ENCODE results near the gene APOL4.

The APOL4 gene

DNA sequence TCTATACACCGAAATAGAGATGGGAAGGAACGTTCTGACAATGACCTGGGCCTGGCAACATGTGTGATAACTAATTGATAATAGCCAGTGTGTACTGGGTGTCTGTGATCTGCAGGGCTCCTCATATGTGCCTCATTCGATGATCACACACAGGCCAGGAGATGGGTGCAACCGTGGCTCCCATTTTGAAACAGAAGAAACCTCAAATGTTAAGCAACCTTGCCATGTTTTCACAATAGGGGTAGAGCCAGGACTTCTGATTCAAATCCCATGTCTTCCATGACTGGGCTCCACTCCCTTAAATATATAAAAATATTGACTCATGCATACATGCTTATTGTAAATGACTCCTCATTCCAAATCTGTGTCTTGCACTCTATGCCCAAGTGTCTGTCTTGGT lies 52.2 kb downstream of the APOL4 start:
- no peak for TF ChIP-seq CTCF (IDR thresholded peaks at IDR 0.05; ENCODE audit: borderline replicate concordance, control extremely low read depth, extremely low read depth, insufficient read depth, missing control alignments)
- DNase-seq (ENCODE audit: low spot score), result no peak
- in situ Hi-C loops (cut with MboI; ENCODE audit: low sequenced_read_pairs, unreplicated experiment), result no loop called here

DNA sequence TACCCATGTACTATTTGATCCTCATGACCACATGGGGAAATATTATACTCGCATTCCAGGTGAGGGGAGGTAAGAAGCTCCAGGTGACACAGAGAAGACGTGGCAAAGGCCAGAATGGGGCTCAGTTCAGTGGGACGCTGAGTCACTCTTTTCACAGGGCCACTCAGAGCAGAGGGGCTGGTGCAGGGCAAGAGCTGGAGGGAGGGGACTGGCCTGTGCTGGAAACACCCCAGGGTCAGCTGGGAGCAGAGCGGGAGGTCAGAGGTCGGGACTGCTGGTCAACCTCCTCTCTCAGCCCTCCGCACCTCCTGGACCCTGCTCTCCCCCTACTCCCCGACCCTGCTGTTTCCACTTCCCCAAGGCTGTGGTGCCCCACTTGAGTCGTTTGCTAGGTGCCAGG lies 53.2 kb downstream of the APOL4 start:
- no peak for TF ChIP-seq CTCF (IDR thresholded peaks at IDR 0.05; ENCODE audit: borderline replicate concordance, control extremely low read depth, extremely low read depth, insufficient read depth, missing control alignments)

GRCh38 chr22:36147196-36147791 lies 54.3 kb downstream of the APOL4 start:
- no peak for DNase-seq (ENCODE audit: low spot score)
- in situ Hi-C loops (cut with MboI; ENCODE audit: low sequenced_read_pairs, unreplicated experiment), result no loop called here

More for the DNA sequence above, 53.2 kb downstream of the APOL4 start:
- in situ Hi-C loops (cut with MboI; ENCODE audit: low sequenced_read_pairs, unreplicated experiment), result no loop called here
- DNase-seq (ENCODE audit: low spot score), result no peak

GRCh38 chr22:36145881-36146280 lies 55.7 kb downstream of the APOL4 start:
- DNase-seq (ENCODE audit: low spot score), result no peak
- in situ Hi-C loops (cut with MboI; ENCODE audit: low sequenced_read_pairs, unreplicated experiment), result no loop called here
- TF ChIP-seq CTCF (IDR thresholded peaks at IDR 0.05; ENCODE audit: borderline replicate concordance, control extremely low read depth, extremely low read depth, insufficient read depth, missing control alignments), result no peak

More at GRCh38 chr22:36147196-36147791, 54.3 kb downstream of the APOL4 start:
- no peak for TF ChIP-seq CTCF (IDR thresholded peaks at IDR 0.05; ENCODE audit: borderline replicate concordance, control extremely low read depth, extremely low read depth, insufficient read depth, missing control alignments)

GRCh38 chr22:36144886-36145541 lies 56.6 kb downstream of the APOL4 start:
- in situ Hi-C loops (cut with MboI; ENCODE audit: low sequenced_read_pairs, unreplicated experiment), result no loop called here
- peak; percentile 39 for TF ChIP-seq CTCF (IDR thresholded peaks at IDR 0.05; ENCODE audit: borderline replicate concordance, control extremely low read depth, extremely low read depth, insufficient read depth, missing control alignments)

GRCh38 chr22:36143956-36144355 lies 57.7 kb downstream of the APOL4 start:
- DNase-seq (ENCODE audit: low spot score), result no peak
- no peak for TF ChIP-seq CTCF (IDR thresholded peaks at IDR 0.05; ENCODE audit: borderline replicate concordance, control extremely low read depth, extremely low read depth, insufficient read depth, missing control alignments)
- in situ Hi-C loops (cut with MboI; ENCODE audit: low sequenced_read_pairs, unreplicated experiment), result no loop called here

More at GRCh38 chr22:36144886-36145541, 56.6 kb downstream of the APOL4 start:
- DNase-seq (ENCODE audit: low spot score), result peak; percentile 45

Measured in GM13976 (cell line).